Activated gamma-delta T cell treated with Interleukin-2 at 50 U/mL for 16 hours (primary cell): ENCODE results near the gene TNNT1.

ENCODE experiments used
- DNase-seq: peaks from one replicate; pipeline ENCODE4 v3.0.0-alpha.2; 2020

Gene TNNT1

GRCh38 chr19:55087542-55087901 is 61.5 kb downstream of the TNNT1 start:
- DNase-seq, result no peak

- DNase-seq, result peak; percentile 28
Measured at GRCh38 chr19:55086730-55087541, 62.1 kb downstream of the TNNT1 start.

DNA sequence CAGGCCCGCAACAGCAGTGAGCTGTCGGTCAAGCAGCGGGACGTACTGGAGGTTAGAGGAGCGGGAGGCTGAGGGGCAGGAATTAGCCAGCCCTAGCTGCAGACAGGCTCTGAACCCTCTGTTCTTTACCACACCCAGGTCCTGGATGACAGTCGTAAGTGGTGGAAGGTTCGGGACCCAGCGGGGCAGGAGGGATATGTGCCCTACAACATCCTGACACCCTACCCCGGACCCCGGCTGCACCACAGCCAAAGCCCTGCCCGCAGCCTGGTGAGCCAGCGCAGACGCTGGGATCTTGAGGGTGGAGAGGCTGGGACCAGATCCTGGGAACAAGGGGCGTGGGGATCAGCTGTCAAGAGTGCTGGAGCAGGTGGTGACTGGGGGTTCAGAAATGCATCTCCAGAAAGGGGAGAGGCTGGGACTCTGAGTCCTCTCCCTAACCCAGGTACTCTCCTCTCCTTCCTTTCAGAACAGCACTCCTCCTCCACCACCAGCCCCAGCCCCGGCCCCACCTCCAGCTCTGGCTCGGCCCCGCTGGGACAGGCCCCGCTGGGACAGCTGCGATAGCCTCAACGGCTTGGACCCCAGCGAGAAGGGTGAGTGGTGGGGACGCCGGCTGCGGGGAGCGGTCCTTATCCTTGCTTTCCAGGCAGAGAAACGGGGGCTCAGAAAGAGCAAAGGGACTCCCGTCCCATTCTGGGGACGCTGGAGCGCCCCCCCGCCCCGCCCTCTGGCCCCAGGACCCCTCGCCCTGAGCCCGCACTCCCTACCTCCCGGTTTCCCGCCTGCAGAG is 62.9 kb downstream of the TNNT1 start:
- no peak for DNase-seq

GRCh38 chr19:55084416-55084815 is 64.6 kb downstream of the TNNT1 start:
- no peak for DNase-seq

- no peak for DNase-seq
Measured at GRCh38 chr19:55083004-55083850, 65.8 kb downstream of the TNNT1 start.
